SK-N-MC (cell line): Measurements from ENCODE around the gene ZDHHC11B.
"Not testable (repeated sequence)": the region's sequence is repeated elsewhere in the genome, so short reads cannot be mapped to it uniquely, and the experiment has no call there.

Experiments
- EZH2 ChIP-seq: fragments of 200-600 bp; sonication (generic); IDR thresholded peaks from one replicate; pipeline ENCODE4 v1.6.1; 2017; ENCODE audit warnings: antibody characterized with exemption
- FOXP2 ChIP-seq: optimal IDR thresholded peaks from 2 replicates; pipeline ENCODE3; 2011; ENCODE audit warnings: mild to moderate bottlenecking, moderate library complexity; ENCODE audit not compliant: insufficient read depth; ENCODE audit errors: extremely low read length, control extremely low read depth
- POLR2AphosphoS5 ChIP-seq: IDR thresholded peaks from 2 replicates; pipeline ENCODE4 v1.6.1; 2012; ENCODE audit warnings: mild to moderate bottlenecking, low read depth, low read length, borderline replicate concordance

DNA sequence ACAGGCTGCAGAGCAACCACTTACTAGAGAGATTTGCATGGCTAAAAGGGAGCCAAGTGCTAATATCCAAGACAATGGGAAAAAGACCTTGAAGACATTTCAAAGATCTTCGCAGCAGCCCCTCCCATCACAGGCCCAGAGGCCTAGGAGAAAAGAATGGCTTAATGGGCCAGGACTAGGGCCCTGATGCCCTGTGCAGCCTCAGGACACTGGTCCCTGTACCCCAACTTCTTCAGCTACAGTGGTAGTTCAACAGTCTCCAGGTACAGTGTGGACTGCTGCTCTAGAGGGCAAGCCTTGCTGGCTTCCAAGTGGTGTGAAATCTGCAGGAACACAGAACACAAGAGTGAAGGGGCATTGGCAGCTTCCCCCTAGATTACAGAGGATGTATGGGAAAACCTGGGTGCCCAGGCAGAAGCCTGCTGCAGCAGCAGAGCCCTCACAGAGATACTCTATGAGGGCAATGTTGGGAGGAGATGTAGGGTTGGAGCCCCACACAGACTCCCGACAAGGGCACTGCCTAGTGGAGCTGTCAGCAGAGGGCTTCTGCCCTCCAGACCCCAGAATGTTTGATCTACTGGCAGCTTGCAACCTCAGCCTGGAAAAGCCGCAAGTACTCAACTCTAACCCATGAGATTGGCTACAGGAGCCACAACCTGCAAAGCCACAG is 75.5 kb downstream of the ZDHHC11B start:
- not testable (repeated sequence) for TF ChIP-seq EZH2, POLR2AphosphoS5, FOXP2
